Upper lobe of left lung (tissue), 4 donors: Measurements from ENCODE around the gene DNAJB1.
"Not testable (repeated sequence)": the region's sequence is repeated elsewhere in the genome, so short reads cannot be mapped to it uniquely, and the experiment has no call there.

Source experiments
- EP300 ChIP-seq, 4 donors: sonication (generic); formaldehyde crosslinking; IDR thresholded peaks; one replicate each; pipeline ENCODE4 v1.5.1; 2017; ENCODE audit warnings: antibody characterized with exemption in 4 of 4, control low read depth in 2 of 4
- POLR2A ChIP-seq, 4 donors: fragments of 450-650 bp; IDR thresholded peaks; one replicate each; pipeline ENCODE4 v1.5.1; 2016 to 2017; ENCODE audit warnings: antibody characterized with exemption in 4 of 4, mild to moderate bottlenecking in 2 of 4
- TF ChIP-seq, protein P1 (sequence below), 6 experiments: fragments of 450-650 bp in 4 of 6; fragments of 200-600 bp in 2 of 6; sonication (generic) in 2 of 6; IDR thresholded peaks; one replicate each; pipeline ENCODE4 v1.5.1; 2016 to 2019; ENCODE audit warnings: antibody characterized with exemption in 6 of 6

DNA sequence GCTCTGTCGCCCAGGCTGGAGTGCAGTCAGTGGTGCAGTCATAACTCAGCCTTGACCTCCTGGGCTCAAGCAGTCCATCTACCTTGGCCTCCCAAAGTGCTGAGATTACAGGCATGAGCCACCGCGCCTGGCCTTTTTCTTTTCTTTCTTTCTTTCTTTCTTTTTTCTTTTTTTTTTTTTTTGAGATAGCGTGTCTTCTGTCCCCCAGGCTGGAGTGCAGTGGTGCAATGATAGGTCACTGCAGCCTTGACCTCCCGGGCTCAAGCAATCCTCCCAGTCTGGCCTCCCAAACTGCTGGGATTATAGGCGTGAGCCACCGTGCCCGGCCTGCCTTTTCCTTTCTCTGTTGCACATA lies 33.8 kb upstream of the DNAJB1 start:
- TF ChIP-seq, protein P1, sequence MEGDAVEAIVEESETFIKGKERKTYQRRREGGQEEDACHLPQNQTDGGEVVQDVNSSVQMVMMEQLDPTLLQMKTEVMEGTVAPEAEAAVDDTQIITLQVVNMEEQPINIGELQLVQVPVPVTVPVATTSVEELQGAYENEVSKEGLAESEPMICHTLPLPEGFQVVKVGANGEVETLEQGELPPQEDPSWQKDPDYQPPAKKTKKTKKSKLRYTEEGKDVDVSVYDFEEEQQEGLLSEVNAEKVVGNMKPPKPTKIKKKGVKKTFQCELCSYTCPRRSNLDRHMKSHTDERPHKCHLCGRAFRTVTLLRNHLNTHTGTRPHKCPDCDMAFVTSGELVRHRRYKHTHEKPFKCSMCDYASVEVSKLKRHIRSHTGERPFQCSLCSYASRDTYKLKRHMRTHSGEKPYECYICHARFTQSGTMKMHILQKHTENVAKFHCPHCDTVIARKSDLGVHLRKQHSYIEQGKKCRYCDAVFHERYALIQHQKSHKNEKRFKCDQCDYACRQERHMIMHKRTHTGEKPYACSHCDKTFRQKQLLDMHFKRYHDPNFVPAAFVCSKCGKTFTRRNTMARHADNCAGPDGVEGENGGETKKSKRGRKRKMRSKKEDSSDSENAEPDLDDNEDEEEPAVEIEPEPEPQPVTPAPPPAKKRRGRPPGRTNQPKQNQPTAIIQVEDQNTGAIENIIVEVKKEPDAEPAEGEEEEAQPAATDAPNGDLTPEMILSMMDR (IDR thresholded peaks at IDR 0.05) = not testable (repeated sequence)
- TF ChIP-seq EP300, POLR2A (IDR thresholded peaks at IDR 0.05): not testable (repeated sequence)
